ENCODE results near the gene MTRF1L. TPM values are rescaled to one million over a fixed set of nuclear protein-coding genes. Genes with fewer than 3 reads are reported as not detected.
"Not testable (repeated sequence)": the region's sequence is repeated elsewhere in the genome, so short reads cannot be mapped to it uniquely, and the experiment has no call there.

The MTRF1L gene
- total RNA-seq, 2 donors from 2014 or later, result 14.2 to 17.3 TPM

DNA sequence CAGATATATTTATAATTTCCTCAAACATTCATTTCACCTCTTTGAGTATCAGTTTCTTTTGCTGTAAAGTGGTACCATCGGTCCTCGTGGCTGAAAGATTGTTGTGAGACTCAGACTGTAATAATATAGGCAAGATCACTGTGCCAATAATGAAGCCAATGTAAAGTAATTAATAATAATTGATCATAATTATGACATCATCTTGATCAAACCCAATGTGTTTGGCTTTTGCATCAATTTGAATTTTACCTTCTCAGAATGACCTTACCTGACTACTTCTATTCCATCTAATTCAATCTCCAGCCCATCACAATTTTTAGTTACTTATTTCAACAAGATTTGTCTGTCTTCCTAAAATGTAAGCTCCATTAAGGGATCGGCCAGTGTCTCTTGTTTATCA is 15.8 kb upstream of the MTRF1L start:
- no peaks in the 10 kb centered on the region for H3K9me3 Mint-ChIP-seq
- ATAC-seq, result no peak
- no peak for DNase-seq (ENCODE audit: low spot score in 2 of 2)
- H3K27ac Mint-ChIP-seq, result no peak overlapping the region
- no peaks in the 10 kb centered on the region for H3K36me3 Mint-ChIP-seq

GRCh38 chr6:153016846-153017245 is 14.3 kb upstream of the MTRF1L start:
- no peak for DNase-seq (ENCODE audit: low spot score in 2 of 2)
- H3K27ac Mint-ChIP-seq, result no peak overlapping the region
- H3K9me3 Mint-ChIP-seq, result no peaks in the 10 kb centered on the region
- ATAC-seq, result no peak
- no peaks in the 10 kb centered on the region for H3K36me3 Mint-ChIP-seq

DNA sequence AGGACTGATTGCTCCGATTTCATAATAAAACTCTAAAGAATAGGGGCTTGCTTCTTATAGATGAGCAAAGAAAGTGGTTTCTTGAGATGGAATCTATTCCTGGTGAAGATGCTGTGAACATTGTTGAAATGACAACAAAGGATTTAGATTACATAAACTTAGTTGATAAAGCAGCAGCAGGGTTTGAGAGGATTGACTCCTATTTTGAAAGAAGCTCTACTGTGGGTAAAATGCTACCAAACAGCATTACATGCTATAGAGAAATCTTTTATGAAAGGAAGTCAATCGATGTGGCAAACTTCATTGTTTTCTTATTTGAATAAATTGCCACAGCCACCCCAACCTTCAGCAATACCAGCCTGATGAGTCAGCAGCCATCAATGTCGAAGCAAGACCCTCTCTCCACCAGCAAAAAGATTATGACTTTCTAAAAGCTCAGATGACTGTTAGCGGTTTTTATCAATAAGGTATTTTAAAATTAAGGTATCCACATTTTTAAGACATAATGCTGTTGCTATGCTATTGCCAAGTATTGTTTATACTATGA is 12.7 kb upstream of the MTRF1L start:
- no peak for ATAC-seq
- DNase-seq (ENCODE audit: low spot score in 2 of 2), result no peak
- Mint-ChIP-seq H3K27ac (no peak overlapping the region), H3K9me3 (no peaks in the 10 kb centered on the region), H3K36me3 (no peaks in the 10 kb centered on the region)

- no peak overlapping the region for H3K27ac Mint-ChIP-seq
- no peak for DNase-seq (ENCODE audit: low spot score in 2 of 2)
- no peaks in the 10 kb centered on the region for H3K36me3 Mint-ChIP-seq
- H3K9me3 Mint-ChIP-seq, result no peaks in the 10 kb centered on the region
- ATAC-seq, result no peak
Measured at GRCh38 chr6:153013438-153013837, 10.9 kb upstream of the MTRF1L start.

GRCh38 chr6:153012856-153013255 is 10.3 kb upstream of the MTRF1L start:
- H3K27ac Mint-ChIP-seq, result no peak overlapping the region
- ATAC-seq (no peak), DNase-seq (ENCODE audit: low spot score in 2 of 2) (no peak)
- H3K36me3 Mint-ChIP-seq, result no peaks in the 10 kb centered on the region
- no peaks in the 10 kb centered on the region for H3K9me3 Mint-ChIP-seq

GRCh38 chr6:153003366-153003690 is 819 bp upstream of the MTRF1L start:
- ATAC-seq, result peak in 1 of 2 donors; percentile 3
- peak overlapping the region; percentile 94 to 96 for H3K27ac Mint-ChIP-seq
- DNase-seq (ENCODE audit: low spot score in 2 of 2), result no peak
- peaks cover 0 to 4% of the 10 kb centered on the region in 2 donors for H3K9me3 Mint-ChIP-seq
- peaks cover 19 to 33% of the 10 kb centered on the region in 2 donors for H3K36me3 Mint-ChIP-seq

DNA sequence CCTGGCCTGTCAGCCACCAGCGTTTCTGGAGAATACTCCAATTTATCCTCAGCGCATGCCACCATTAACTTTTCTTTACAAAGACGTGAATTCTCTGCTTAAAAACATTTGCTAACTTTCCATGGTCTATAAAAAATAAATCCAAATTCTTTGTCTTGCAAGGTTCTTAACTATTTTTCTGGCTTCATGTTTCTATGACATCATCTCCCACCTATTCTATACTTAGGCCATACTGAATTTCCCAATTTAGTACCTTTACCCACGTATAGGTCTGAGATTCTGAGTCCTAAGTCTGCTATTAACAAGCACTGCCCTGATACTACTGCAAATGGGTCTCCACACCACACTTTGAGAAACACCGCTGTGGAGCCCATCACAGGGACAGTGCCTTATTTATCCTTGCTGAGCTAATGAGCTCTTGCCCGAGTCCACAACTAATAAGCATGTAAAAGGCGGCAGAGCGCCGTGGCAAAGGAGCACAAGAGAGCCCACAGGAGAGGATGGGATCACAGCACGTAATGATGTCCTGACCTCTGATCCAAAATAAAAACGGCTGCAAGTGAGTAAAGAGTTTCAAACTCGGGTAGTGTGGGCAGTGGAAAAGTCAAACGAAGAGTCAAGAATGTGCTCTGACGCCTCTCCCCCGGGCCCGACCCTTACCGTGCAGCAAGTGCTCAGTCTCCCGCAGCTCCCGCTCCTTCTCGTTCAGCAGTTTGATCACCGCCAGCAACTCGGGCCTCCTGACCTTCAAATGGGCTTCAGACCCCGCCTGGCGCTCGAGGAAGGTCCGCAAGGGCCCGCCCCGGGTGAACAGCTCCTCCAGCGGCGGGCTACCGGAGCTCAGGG is 519 bp downstream of the MTRF1L start:
- DNase-seq (ENCODE audit: low spot score in 2 of 2) (no peak), ATAC-seq (peak; percentile 17 to 26)
- Mint-ChIP-seq H3K9me3 (peaks cover 0 to 4% of the 10 kb centered on the region in 2 donors), H3K27ac (peak overlapping the region; percentile 90 to 94), H3K36me3 (peaks cover 24 to 40% of the 10 kb centered on the region in 2 donors)

DNA sequence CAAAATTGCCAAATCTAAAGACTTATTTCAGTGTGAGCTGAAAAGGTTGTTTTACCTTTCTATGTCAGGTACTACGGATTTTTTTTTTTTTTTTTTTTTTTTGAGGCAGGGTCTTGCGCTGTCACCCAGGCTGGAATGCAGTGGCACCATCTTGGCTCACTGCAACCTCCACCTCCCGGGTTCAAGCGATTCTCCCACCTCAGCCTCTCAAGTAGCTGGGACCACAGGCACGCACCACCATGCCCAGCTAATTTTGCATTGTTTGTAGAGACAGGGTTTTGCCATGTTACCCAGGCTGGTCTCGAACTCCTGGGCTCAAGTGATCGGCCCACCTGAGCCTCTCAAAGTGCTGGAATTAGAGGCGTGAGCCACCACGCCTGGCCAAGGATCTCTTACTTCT is 1.7 kb downstream of the MTRF1L start:
- not testable (repeated sequence) for H3K9me3 Mint-ChIP-seq
- Mint-ChIP-seq H3K27ac (peak overlapping the region in 1 of 2 donors; percentile 94), H3K36me3 (peaks cover 30 to 45% of the 10 kb centered on the region in 2 donors)

GRCh38 chr6:153000243-153000642 is 2.3 kb downstream of the MTRF1L start:
- no peak for DNase-seq (ENCODE audit: low spot score in 2 of 2)
- H3K36me3 Mint-ChIP-seq, result peaks cover 30 to 45% of the 10 kb centered on the region in 2 donors
- H3K9me3 Mint-ChIP-seq, result peaks cover 0 to 4% of the 10 kb centered on the region in 2 donors
- no peak overlapping the region for H3K27ac Mint-ChIP-seq
- ATAC-seq, result no peak

More for the DNA sequence above, 1.7 kb downstream of the MTRF1L start:
- DNase-seq (ENCODE audit: low spot score in 2 of 2); ATAC-seq: not testable (repeated sequence)

- not testable (repeated sequence) for H3K27ac Mint-ChIP-seq; H3K9me3 Mint-ChIP-seq; DNase-seq (ENCODE audit: low spot score in 2 of 2); ATAC-seq
- H3K36me3 Mint-ChIP-seq, result peaks cover 30 to 45% of the 10 kb centered on the region in 2 donors
Measured at GRCh38 chr6:152999538-152999937, 3.0 kb downstream of the MTRF1L start.

DNA sequence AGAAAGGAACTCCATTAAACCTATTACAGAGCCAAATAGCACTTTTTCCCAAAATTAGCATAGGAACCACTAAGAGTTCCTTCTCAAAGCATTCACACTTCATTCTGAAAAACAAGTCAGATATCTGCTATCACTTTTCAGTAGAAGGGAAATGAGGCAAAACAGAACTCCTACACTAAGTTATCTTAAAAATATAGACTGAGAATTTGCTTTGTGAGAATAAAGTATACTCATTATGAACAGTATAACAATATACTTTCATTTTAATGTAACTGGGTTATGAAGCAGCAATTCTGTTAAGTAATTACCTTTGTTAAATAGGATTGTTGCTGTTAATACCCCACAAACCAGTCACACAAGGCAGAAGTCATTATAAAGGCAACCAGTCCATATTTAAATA is 8.7 kb downstream of the MTRF1L start:
- Mint-ChIP-seq H3K36me3 (peaks cover 15 to 44% of the 10 kb centered on the region in 2 donors), H3K9me3 (no peaks in the 10 kb centered on the region), H3K27ac (peak overlapping the region in 1 of 2 donors; percentile 89)
- ATAC-seq, result peak in 1 of 2 donors; percentile 81
- DNase-seq (ENCODE audit: low spot score in 2 of 2), result no peak

DNA sequence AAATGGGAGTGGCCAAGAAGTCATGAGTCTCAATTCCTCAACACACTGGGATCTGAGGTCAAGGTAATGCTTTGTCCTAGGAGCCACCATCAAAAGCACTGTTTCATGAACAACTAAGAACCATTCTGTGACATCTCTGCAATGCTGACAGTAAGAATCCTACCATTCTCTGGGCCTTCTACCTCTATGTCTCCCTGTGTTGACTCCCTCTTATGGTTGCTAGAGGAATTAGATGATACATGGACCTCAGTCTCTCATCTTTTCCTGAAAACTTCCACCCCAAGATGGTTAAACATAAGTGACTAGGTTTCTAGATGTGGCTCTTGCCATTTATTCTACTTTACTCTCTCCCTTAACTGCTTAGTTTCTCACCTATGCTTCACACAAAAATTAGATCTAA is 9.1 kb downstream of the MTRF1L start:
- Mint-ChIP-seq H3K36me3 (peaks cover 15 to 42% of the 10 kb centered on the region in 2 donors), H3K9me3 (no peaks in the 10 kb centered on the region), H3K27ac (peak overlapping the region in 1 of 2 donors; percentile 89)
- DNase-seq (ENCODE audit: low spot score in 2 of 2) (no peak), ATAC-seq (peak; percentile 31 to 40)

DNA sequence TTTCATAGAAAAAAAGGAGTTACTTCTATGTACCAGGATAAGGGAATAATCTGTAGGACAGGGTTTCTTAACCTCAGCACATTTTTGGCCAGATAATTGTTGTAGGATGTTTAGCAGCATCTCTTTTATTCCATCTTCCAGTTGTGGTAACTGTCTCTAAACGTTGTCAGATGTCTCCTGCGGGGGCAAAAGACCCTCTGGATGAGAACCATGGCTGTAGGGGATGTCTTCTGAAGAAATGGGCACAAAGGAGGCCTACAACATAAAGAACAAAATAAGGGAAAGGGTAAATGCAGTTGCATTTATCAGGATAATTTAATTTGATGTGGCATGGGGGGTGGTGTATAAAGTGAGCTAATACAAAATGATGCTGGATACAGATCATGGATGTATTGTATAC is 15.5 kb downstream of the MTRF1L start:
- H3K27ac Mint-ChIP-seq, result no peak overlapping the region
- no peaks in the 10 kb centered on the region for H3K9me3 Mint-ChIP-seq
- no peak for DNase-seq (ENCODE audit: low spot score in 2 of 2)
- H3K36me3 Mint-ChIP-seq, result peaks cover 11 to 28% of the 10 kb centered on the region in 2 donors
- ATAC-seq, result no peak

- not testable (repeated sequence) for ATAC-seq; H3K27ac Mint-ChIP-seq; H3K9me3 Mint-ChIP-seq; DNase-seq (ENCODE audit: low spot score in 2 of 2)
- peaks cover 23 to 36% of the 10 kb centered on the region in 2 donors for H3K36me3 Mint-ChIP-seq
Measured at GRCh38 chr6:152985300-152985699, 17.2 kb downstream of the MTRF1L start.

- DNase-seq (ENCODE audit: low spot score in 2 of 2) (no peak), ATAC-seq (no peak)
- Mint-ChIP-seq H3K36me3 (peaks cover 28 to 34% of the 10 kb centered on the region in 2 donors), H3K27ac (peak overlapping the region; percentile 96 to 100), H3K9me3 (no peaks in the 10 kb centered on the region)
Measured at GRCh38 chr6:152984513-152984872, 18.0 kb downstream of the MTRF1L start.

DNA sequence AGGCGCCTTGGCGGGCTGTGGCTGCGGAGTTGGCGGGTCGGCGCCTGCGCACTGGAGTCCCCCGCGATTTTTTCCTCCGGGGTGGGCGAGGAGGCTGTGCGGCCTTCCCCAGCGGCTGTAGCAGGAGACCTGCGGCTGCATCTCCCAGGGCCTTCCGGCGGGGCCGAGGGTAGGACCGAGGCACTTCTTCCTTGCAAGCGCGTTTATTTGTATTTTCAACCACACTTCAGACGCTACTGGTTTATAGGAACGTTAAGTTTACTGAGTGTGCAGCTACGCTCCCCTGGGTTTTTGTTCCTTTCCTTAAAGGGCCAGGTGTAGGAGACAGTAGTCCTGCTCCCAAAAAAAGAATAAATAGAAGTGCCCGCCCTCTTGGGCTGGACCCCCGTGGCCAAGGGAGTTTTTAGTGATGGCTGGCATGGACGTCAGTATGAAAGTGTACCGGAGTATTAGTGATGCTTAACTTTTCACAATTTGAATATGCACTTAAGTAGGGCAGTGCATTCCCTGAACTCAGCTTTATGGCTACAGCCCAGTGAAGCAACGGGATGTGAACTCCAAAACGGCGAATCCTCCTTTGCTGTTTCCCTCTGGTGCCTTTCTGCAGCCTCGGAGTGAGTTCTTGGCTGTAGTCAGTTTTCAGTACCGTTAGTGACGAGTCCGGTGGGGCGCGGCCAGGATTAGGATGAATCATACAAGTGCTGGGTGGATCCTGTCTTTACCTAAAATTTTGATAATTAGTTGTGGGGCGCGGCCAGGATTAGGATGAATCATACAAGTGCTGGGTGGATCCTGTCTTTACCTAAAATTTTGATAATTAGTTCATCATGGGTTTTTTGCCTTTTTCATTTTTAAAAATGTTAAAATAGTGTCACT is 18.6 kb downstream of the MTRF1L start:
- peak; percentile 36 to 54 for ATAC-seq
- H3K36me3 Mint-ChIP-seq, result peaks cover 28 to 34% of the 10 kb centered on the region in 2 donors
- peak; percentile 71 to 79 for DNase-seq (ENCODE audit: low spot score in 2 of 2)
- no peaks in the 10 kb centered on the region for H3K9me3 Mint-ChIP-seq
- peak overlapping the region; percentile 96 to 100 for H3K27ac Mint-ChIP-seq
